ENCODE results near the gene CUX1. TPM values are rescaled to one million over a fixed set of nuclear protein-coding genes. Genes with fewer than 3 reads are reported as not detected.
"Not testable (repeated sequence)": the region's sequence is repeated elsewhere in the genome, so short reads cannot be mapped to it uniquely, and the experiment has no call there.

CUX1 gene
- total RNA-seq, 1 donor from 2014 or later, result 89.1 TPM

- Mint-ChIP-seq H3K36me3 (ENCODE audit: unreplicated experiment) (no peaks in the 10 kb centered on the region), H3K27me3 (ENCODE audit: unreplicated experiment) (no peaks in the 10 kb centered on the region), H3K4me3 (ENCODE audit: unreplicated experiment) (no peak overlapping the region), H3K27ac (ENCODE audit: unreplicated experiment) (no peak overlapping the region), H3K9me3 (ENCODE audit: unreplicated experiment) (no peaks in the 10 kb centered on the region), H3K4me1 (ENCODE audit: unreplicated experiment) (peaks cover 7% of the 10 kb centered on the region)
- TF ChIP-seq CTCF (IDR thresholded peaks at IDR 0.05), result no peak
- no peak for DNase-seq (ENCODE audit: extremely low spot score, unreplicated experiment)
Measured at GRCh38 chr7:102295346-102296178, 478.1 kb downstream of the CUX1 start.

GRCh38 chr7:102296179-102296438, 478.7 kb downstream of the CUX1 start:
- no peak for TF ChIP-seq CTCF (IDR thresholded peaks at IDR 0.05)
- no peak overlapping the region for H3K4me3 Mint-ChIP-seq (ENCODE audit: unreplicated experiment)
- no peaks in the 10 kb centered on the region for H3K9me3 Mint-ChIP-seq (ENCODE audit: unreplicated experiment)
- H3K4me1 Mint-ChIP-seq (ENCODE audit: unreplicated experiment), result peaks cover 7% of the 10 kb centered on the region
- DNase-seq (ENCODE audit: extremely low spot score, unreplicated experiment), result no peak
- no peaks in the 10 kb centered on the region for H3K36me3 Mint-ChIP-seq (ENCODE audit: unreplicated experiment)
- H3K27me3 Mint-ChIP-seq (ENCODE audit: unreplicated experiment), result no peaks in the 10 kb centered on the region
- no peak overlapping the region for H3K27ac Mint-ChIP-seq (ENCODE audit: unreplicated experiment)

GRCh38 chr7:102296514-102296913, 479.1 kb downstream of the CUX1 start:
- H3K27me3 Mint-ChIP-seq (ENCODE audit: unreplicated experiment), result no peaks in the 10 kb centered on the region
- no peak overlapping the region for H3K27ac Mint-ChIP-seq (ENCODE audit: unreplicated experiment)

GRCh38 chr7:102297487-102298218, 480.2 kb downstream of the CUX1 start:
- H3K36me3 Mint-ChIP-seq (ENCODE audit: unreplicated experiment), result no peaks in the 10 kb centered on the region
- no peak overlapping the region for H3K4me3 Mint-ChIP-seq (ENCODE audit: unreplicated experiment)
- no peaks in the 10 kb centered on the region for H3K27me3 Mint-ChIP-seq (ENCODE audit: unreplicated experiment)
- no peak overlapping the region for H3K27ac Mint-ChIP-seq (ENCODE audit: unreplicated experiment)
- no peak for TF ChIP-seq CTCF (IDR thresholded peaks at IDR 0.05)
- H3K9me3 Mint-ChIP-seq (ENCODE audit: unreplicated experiment), result no peaks in the 10 kb centered on the region
- peaks cover 13% of the 10 kb centered on the region for H3K4me1 Mint-ChIP-seq (ENCODE audit: unreplicated experiment)
- DNase-seq (ENCODE audit: extremely low spot score, unreplicated experiment), result no peak

More at GRCh38 chr7:102296514-102296913, 479.1 kb downstream of the CUX1 start:
- Mint-ChIP-seq H3K36me3 (ENCODE audit: unreplicated experiment) (no peaks in the 10 kb centered on the region), H3K9me3 (ENCODE audit: unreplicated experiment) (no peaks in the 10 kb centered on the region), H3K4me3 (ENCODE audit: unreplicated experiment) (no peak overlapping the region), H3K4me1 (ENCODE audit: unreplicated experiment) (peaks cover 5% of the 10 kb centered on the region)
- no peak for DNase-seq (ENCODE audit: extremely low spot score, unreplicated experiment)
- no peak for TF ChIP-seq CTCF (IDR thresholded peaks at IDR 0.05)

- H3K9me3 Mint-ChIP-seq (ENCODE audit: unreplicated experiment), result no peaks in the 10 kb centered on the region
- H3K4me1 Mint-ChIP-seq (ENCODE audit: unreplicated experiment), result peaks cover 35% of the 10 kb centered on the region
- no peak for DNase-seq (ENCODE audit: extremely low spot score, unreplicated experiment)
- no peak overlapping the region for H3K27ac Mint-ChIP-seq (ENCODE audit: unreplicated experiment)
- H3K27me3 Mint-ChIP-seq (ENCODE audit: unreplicated experiment), result no peaks in the 10 kb centered on the region
- no peak overlapping the region for H3K4me3 Mint-ChIP-seq (ENCODE audit: unreplicated experiment)
- no peak for TF ChIP-seq CTCF (IDR thresholded peaks at IDR 0.05)
- no peaks in the 10 kb centered on the region for H3K36me3 Mint-ChIP-seq (ENCODE audit: unreplicated experiment)
Measured at GRCh38 chr7:102300643-102301221, 483.3 kb downstream of the CUX1 start.

GRCh38 chr7:102301367-102301766, 483.9 kb downstream of the CUX1 start:
- H3K9me3 Mint-ChIP-seq (ENCODE audit: unreplicated experiment); H3K27me3 Mint-ChIP-seq (ENCODE audit: unreplicated experiment); H3K36me3 Mint-ChIP-seq (ENCODE audit: unreplicated experiment); DNase-seq (ENCODE audit: extremely low spot score, unreplicated experiment); H3K4me3 Mint-ChIP-seq (ENCODE audit: unreplicated experiment); H3K27ac Mint-ChIP-seq (ENCODE audit: unreplicated experiment): not testable (repeated sequence)
- peaks cover 38% of the 10 kb centered on the region for H3K4me1 Mint-ChIP-seq (ENCODE audit: unreplicated experiment)
